C4-2B (cell line): ENCODE results near the gene NEU4.

Experiments
- H3K27ac ChIP-seq: fragments of 450-650 bp; 2 replicates; pipeline ENCODE4 v1.5.1; 2017
- CTCF ChIP-seq: fragments of 450-650 bp; conservative IDR thresholded peaks from 2 replicates; pipeline ENCODE4 v1.5.1; 2017; ENCODE audit warnings: mild to moderate bottlenecking
- ZFX ChIP-seq: fragments of 450-650 bp; IDR thresholded peaks from 2 replicates; pipeline ENCODE4 v1.6.1; 2017

The NEU4 gene

GRCh38 chr2:241857041-241857541 lies 48.1 kb downstream of the NEU4 start:
- no peak overlapping the region for H3K27ac ChIP-seq
- TF ChIP-seq CTCF: no peak
- TF ChIP-seq ZFX: no peak

DNA sequence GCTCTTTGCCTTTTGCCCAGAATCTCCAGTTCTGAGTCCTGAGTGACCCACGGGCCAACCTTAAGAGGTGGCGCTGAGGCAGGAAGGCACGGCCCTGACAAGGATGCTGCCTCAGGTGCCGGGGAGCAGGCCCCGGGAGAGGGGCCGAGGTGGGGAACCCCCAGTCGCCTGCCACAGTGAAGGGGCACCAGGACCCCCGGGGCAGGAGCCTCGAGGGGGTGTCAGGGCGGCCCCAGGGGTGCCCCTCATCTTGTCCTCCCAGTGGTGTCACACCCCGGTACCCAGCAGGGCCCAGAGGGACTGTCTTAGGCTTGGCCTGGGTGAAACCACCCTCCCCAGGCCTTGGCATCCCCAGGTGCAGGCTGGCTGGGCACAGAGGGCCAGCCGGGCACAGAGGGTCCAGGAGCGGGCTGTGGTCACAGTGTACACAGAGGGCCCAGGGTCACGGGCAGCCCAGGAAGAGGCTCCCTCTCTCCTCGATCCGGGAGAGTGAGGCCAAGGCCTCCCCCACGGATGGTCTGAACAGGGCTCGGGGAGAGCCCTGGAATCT lies 48.7 kb downstream of the NEU4 start:
- TF ChIP-seq CTCF (no peak), ZFX (no peak)
- no peak overlapping the region for H3K27ac ChIP-seq

GRCh38 chr2:241858206-241859016 lies 49.4 kb downstream of the NEU4 start, which contains the start of gene PDCD1:
Gene PDCD1 (minus strand): TSS chr2:241858894. CDS start chr2:241858838, 56 bp downstream.
- TF ChIP-seq CTCF (no peak), ZFX (no peak)
- no peak within 1 kb of the TSS for H3K27ac ChIP-seq

DNA sequence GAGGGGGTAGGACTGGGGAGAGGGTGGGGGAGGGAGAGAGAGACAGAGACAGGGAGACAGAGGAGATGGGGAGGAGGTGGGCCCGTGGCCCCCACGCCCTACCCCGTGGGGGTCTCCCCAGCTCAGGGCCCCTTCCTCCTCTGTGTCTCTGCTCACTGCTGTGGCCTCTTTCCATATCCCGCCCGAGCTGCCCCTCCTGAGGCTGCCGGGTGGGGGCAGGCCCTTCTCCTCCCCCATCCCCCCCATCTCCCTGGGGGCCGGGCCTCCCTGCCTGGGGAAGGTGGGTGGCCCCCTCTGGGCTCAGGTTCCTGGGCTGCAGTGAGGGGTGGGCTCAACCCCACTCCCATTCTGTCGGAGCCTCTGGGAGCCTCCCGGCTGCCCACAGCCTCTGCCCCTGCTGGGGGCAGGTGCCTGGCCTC lies 50.0 kb downstream of the NEU4 start:
- TF ChIP-seq ZFX (no peak), CTCF (no peak)
- no peak overlapping the region for H3K27ac ChIP-seq

DNA sequence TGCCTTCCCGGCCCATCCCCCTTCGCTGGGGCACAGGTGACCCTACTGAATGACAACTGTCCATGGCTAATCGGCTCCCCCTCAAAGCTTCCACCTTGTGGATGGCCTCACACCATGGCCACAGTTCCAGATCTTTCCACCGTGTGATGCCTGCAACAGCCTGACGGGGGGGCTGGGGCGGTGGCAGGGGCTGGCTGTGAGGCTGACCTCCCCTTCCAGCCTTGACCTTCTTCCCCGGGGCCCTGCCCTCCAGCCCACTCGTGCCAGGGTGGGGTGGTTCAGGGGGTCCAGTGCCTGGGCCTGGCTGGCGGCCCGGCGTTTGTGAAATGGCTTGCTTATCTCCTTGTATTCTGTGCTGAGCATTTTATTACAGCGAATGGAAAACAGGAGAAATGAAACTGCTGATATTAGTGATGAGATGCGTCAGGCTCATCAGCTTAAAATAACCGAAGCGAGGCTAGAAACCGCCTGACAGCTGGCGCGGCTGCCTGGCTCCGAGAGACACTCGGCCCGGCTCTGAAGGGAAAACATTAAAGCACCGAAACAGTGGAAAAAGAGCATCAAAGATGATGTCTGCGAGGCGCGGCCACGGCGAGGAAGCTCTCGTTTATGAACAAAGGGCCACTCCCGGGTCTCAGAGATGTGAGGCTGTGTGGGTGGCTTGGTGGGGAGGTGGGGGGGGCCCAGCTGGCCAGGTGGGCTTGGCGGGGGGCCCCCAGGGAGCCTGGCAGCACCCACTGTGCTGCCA lies 50.6 kb downstream of the NEU4 start:
- no peak overlapping the region for H3K27ac ChIP-seq
- TF ChIP-seq CTCF: no peak; the same call in 1 of the 2 replicates
- TF ChIP-seq ZFX: no peak

DNA sequence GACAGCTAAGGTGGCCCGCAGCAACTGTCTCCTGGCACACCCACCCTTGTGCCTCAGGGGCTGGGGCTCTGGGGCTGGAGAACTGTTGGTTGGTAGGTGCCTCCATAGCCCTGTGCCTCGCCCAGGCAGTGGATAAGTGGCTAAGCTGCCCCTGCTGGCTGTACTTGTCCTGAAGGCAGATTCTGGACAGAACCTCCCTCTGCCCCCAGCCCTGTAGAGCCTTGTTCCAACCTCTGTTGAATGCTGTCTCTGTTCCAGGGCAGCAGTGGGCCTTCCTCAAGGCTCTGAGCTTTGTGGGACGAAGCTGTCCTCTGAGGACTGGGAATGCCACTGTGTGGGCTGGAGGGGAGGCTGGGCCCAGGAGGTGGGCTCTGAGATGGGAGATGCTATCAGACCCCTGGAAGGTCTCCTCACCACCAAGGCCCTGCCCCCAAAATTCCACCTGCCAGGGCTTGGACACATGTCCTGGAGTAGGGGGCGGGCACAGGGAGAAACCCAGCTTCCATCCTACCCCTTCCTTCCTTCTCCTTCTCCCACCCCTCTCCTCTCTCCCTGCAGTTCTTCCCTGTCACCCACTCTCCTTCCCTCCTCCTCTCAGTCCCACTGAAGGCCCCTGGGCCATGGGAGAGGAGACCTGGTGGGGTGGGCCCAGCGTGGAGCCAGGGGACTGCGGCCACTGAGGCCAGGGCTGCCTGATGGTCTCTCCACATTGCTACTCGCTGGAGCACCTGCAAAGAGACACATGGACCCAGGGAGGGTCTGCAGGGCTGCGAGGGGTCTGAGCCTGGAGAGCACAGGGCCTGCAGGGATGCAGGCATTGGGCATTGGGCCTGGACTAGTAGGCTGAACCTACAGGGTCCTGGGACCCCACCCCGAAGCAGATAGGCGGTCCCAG lies 51.4 kb downstream of the NEU4 start:
- no peak for TF ChIP-seq CTCF
- no peak for TF ChIP-seq ZFX
- no peak overlapping the region for H3K27ac ChIP-seq
